Measurements from ENCODE around the gene ABHD8. TPM values are rescaled to one million over a fixed set of nuclear protein-coding genes. Genes with fewer than 3 reads are reported as not detected.

Gene ABHD8
- total and polyA plus RNA-seq, 2 donors (not counting 1 experiment from before 2014, with no cell fraction given) = 3.9 to 16.8 TPM

DNA sequence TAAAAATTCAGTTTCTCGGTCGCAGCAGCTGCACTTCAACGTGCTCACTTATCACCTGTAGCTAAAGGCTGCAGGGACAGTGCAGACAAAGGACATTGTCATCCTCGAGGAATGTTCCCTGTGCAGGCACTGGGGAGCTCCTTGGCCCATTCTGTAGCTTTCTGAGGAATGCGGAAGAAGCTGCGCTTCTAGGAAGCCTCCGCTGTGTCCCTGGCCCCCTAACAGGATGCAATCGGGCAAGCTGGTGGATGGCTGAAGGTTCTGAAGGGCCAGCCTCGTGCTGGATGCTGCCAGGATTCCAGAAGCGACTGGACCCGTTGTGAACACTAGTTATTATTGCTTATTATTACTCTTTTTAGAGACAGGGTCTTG is 23.4 kb upstream of the ABHD8 start:
- Histone ChIP-seq H3K4me2 (ENCODE audit: extremely low read depth, insufficient read depth, low read length) (no peak overlapping the region), H3K9ac (ENCODE audit: insufficient read depth, low read length) (no peak overlapping the region), H3K4me3 (replicated peaks in 1 of 4; ENCODE audit: control extremely low read depth in 1 of 4, insufficient read depth in 1 of 4, low read depth in 3 of 4, low read length in 4 of 4) (no peak overlapping the region), H3K27me3 (ENCODE audit: control insufficient read depth, insufficient read depth, low read length) (no peaks in the 10 kb centered on the region), H2AFZ (ENCODE audit: low read length) (no peak overlapping the region), H3K36me3 (ENCODE audit: control insufficient read depth, insufficient read depth, low read length) (peaks cover 12% of the 10 kb centered on the region), H3K27ac (ENCODE audit: insufficient read depth, low read length) (no peak overlapping the region), H3K4me1 (ENCODE audit: control insufficient read depth, extremely low read depth, insufficient read depth, low read length) (no peaks in the 10 kb centered on the region), H3K79me2 (ENCODE audit: control insufficient read depth, insufficient read depth, low read length) (no peaks in the 10 kb centered on the region), H4K20me1 (ENCODE audit: control insufficient read depth, extremely low read depth, insufficient read depth, low read length) (no peaks in the 10 kb centered on the region), H3K9me3 (ENCODE audit: control insufficient read depth, insufficient read depth, low read depth, low read length) (no peaks in the 10 kb centered on the region)
- DNase-seq (ENCODE audit: low read depth in 2 of 2) = no peak
- no peak for TF ChIP-seq EZH2 (IDR thresholded peaks at IDR 0.05; ENCODE audit: low read length, missing control alignments)
- TF ChIP-seq, protein P1, sequence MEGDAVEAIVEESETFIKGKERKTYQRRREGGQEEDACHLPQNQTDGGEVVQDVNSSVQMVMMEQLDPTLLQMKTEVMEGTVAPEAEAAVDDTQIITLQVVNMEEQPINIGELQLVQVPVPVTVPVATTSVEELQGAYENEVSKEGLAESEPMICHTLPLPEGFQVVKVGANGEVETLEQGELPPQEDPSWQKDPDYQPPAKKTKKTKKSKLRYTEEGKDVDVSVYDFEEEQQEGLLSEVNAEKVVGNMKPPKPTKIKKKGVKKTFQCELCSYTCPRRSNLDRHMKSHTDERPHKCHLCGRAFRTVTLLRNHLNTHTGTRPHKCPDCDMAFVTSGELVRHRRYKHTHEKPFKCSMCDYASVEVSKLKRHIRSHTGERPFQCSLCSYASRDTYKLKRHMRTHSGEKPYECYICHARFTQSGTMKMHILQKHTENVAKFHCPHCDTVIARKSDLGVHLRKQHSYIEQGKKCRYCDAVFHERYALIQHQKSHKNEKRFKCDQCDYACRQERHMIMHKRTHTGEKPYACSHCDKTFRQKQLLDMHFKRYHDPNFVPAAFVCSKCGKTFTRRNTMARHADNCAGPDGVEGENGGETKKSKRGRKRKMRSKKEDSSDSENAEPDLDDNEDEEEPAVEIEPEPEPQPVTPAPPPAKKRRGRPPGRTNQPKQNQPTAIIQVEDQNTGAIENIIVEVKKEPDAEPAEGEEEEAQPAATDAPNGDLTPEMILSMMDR (conservative IDR thresholded peaks at IDR 0.05 in 1 of 2, IDR thresholded peaks at IDR 0.05 in 1 of 2; ENCODE audit: low read depth in 1 of 2, low read length in 2 of 2) = no peak

DNA sequence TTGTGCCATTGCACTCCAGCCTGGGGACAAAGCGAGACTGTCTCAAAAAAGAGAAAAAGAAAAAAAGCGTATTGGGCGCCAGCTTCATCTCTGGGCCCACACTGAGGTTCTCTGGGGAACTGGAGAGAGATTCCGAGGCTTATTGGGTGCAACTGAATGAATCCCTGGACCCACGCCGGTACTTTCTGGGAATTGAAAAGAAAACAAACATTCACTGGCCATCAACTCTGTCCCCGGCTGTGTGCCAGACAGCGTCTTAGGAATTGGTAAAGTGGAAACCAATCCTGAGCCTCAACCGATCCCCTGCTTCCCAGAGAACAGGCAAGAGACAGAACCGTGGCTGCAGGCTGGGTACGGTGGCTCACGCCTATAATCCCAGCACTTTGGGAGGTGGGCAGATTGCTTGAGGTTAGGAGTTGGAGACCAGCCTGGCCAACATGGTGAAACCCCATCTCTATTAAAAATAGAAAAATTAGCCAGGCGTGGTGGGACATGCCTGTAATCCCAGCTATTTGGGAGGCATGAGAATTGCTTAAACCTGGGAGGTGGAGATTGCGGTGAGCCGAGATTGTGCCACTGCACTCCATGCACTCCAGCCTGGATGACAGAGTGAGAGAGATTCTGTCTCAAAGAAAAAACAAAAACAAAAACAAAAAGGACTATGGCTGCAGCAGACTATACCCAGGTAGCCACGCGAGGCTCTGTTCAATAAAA is 22.8 kb upstream of the ABHD8 start:
- TF ChIP-seq, protein P1 (conservative IDR thresholded peaks at IDR 0.05 in 1 of 2, IDR thresholded peaks at IDR 0.05 in 1 of 2; ENCODE audit: low read depth in 1 of 2, low read length in 2 of 2) = no peak
- TF ChIP-seq EZH2 (IDR thresholded peaks at IDR 0.05; ENCODE audit: low read length, missing control alignments) = no peak
- Histone ChIP-seq H4K20me1 (ENCODE audit: control insufficient read depth, extremely low read depth, insufficient read depth, low read length) (no peaks in the 10 kb centered on the region), H3K4me3 (replicated peaks in 1 of 4; ENCODE audit: control extremely low read depth in 1 of 4, insufficient read depth in 1 of 4, low read depth in 3 of 4, low read length in 4 of 4) (no peak overlapping the region), H3K9me3 (ENCODE audit: control insufficient read depth, insufficient read depth, low read depth, low read length) (no peaks in the 10 kb centered on the region), H3K36me3 (ENCODE audit: control insufficient read depth, insufficient read depth, low read length) (peaks cover 14% of the 10 kb centered on the region), H2AFZ (ENCODE audit: low read length) (no peak overlapping the region), H3K27ac (ENCODE audit: insufficient read depth, low read length) (no peak overlapping the region), H3K9ac (ENCODE audit: insufficient read depth, low read length) (no peak overlapping the region), H3K4me2 (ENCODE audit: extremely low read depth, insufficient read depth, low read length) (peak overlapping the region; percentile 23), H3K79me2 (ENCODE audit: control insufficient read depth, insufficient read depth, low read length) (no peaks in the 10 kb centered on the region), H3K27me3 (ENCODE audit: control insufficient read depth, insufficient read depth, low read length) (no peaks in the 10 kb centered on the region), H3K4me1 (ENCODE audit: control insufficient read depth, extremely low read depth, insufficient read depth, low read length) (no peaks in the 10 kb centered on the region)
- peak; percentile 36 to 76 for DNase-seq (ENCODE audit: low read depth in 2 of 2)

DNA sequence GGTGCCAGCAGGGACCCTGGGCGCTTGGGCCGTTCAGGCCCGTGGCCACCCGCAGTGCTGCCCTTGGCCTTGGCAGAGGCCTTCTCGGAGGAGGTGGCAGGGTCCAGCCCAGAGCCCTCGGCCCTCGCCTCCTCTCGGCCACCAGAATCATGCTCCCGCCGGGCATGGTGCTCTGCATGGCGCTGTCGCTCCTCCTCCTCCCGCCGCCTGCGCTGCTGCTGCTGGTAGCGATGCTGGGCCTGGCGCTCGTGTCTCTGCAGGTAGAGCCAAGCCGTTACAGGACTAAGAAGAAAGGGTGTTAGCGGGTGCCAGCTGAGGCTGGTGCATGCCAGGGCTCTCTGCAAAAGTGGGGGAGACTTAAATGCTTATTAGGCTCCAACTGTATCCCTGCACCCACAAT is 21.9 kb upstream of the ABHD8 start:
- H3K27ac ChIP-seq (ENCODE audit: insufficient read depth, low read length) = no peak overlapping the region
- H3K4me2 ChIP-seq (ENCODE audit: extremely low read depth, insufficient read depth, low read length) = no peak overlapping the region
- H3K9me3 ChIP-seq (ENCODE audit: control insufficient read depth, insufficient read depth, low read depth, low read length) = no peaks in the 10 kb centered on the region
- H4K20me1 ChIP-seq (ENCODE audit: control insufficient read depth, extremely low read depth, insufficient read depth, low read length) = no peaks in the 10 kb centered on the region
- H3K4me1 ChIP-seq (ENCODE audit: control insufficient read depth, extremely low read depth, insufficient read depth, low read length) = no peaks in the 10 kb centered on the region
- H3K9ac ChIP-seq (ENCODE audit: insufficient read depth, low read length) = no peak overlapping the region
- no peak overlapping the region for H3K4me3 ChIP-seq (replicated peaks in 1 of 4; ENCODE audit: control extremely low read depth in 1 of 4, insufficient read depth in 1 of 4, low read depth in 3 of 4, low read length in 4 of 4)
- no peak for TF ChIP-seq EZH2 (IDR thresholded peaks at IDR 0.05; ENCODE audit: low read length, missing control alignments)
- TF ChIP-seq, protein P1 (conservative IDR thresholded peaks at IDR 0.05 in 1 of 2, IDR thresholded peaks at IDR 0.05 in 1 of 2; ENCODE audit: low read depth in 1 of 2, low read length in 2 of 2) = no peak
- H3K27me3 ChIP-seq (ENCODE audit: control insufficient read depth, insufficient read depth, low read length) = no peaks in the 10 kb centered on the region
- H2AFZ ChIP-seq (ENCODE audit: low read length) = no peak overlapping the region
- no peak for DNase-seq (ENCODE audit: low read depth in 2 of 2)
- peaks cover 19% of the 10 kb centered on the region for H3K36me3 ChIP-seq (ENCODE audit: control insufficient read depth, insufficient read depth, low read length)
- H3K79me2 ChIP-seq (ENCODE audit: control insufficient read depth, insufficient read depth, low read length) = no peaks in the 10 kb centered on the region
